Measurements from ENCODE around the gene FIGNL1. TPM values are rescaled to one million over a fixed set of nuclear protein-coding genes. Genes with fewer than 3 reads are reported as not detected.
"Not testable (repeated sequence)": the region's sequence is repeated elsewhere in the genome, so short reads cannot be mapped to it uniquely, and the experiment has no call there.

FIGNL1 gene
- total RNA-seq, 1 donor from 2014 or later: 12.4 TPM

GRCh38 chr7:50462361-50462760, 12.2 kb upstream of the FIGNL1 start:
- H3K4me3 ChIP-seq (ENCODE audit: low read depth, low read length): no peak overlapping the region
- TF ChIP-seq CTCF (IDR thresholded peaks at IDR 0.05; ENCODE audit: insufficient read depth, low read length, severe bottlenecking): no peak
- H3K36me3 ChIP-seq (ENCODE audit: control insufficient read depth, insufficient read depth, low read length): no peaks in the 10 kb centered on the region
- FAIRE-seq (no peak), DNase-seq (ENCODE audit: low read depth) (no peak)
- no peaks in the 10 kb centered on the region for H3K27me3 ChIP-seq (ENCODE audit: control insufficient read depth, insufficient read depth, low read length)

GRCh38 chr7:50461695-50462094, 11.5 kb upstream of the FIGNL1 start:
- Histone ChIP-seq H3K27me3 (ENCODE audit: control insufficient read depth, insufficient read depth, low read length) (no peaks in the 10 kb centered on the region), H3K4me3 (ENCODE audit: low read depth, low read length) (no peak overlapping the region), H3K36me3 (ENCODE audit: control insufficient read depth, insufficient read depth, low read length) (no peaks in the 10 kb centered on the region)
- DNase-seq (ENCODE audit: low read depth) (no peak), FAIRE-seq (no peak)
- TF ChIP-seq CTCF (IDR thresholded peaks at IDR 0.05; ENCODE audit: insufficient read depth, low read length, severe bottlenecking): no peak

GRCh38 chr7:50459183-50459582, 9.0 kb upstream of the FIGNL1 start:
- H3K27me3 ChIP-seq (ENCODE audit: control insufficient read depth, insufficient read depth, low read length); FAIRE-seq; H3K36me3 ChIP-seq (ENCODE audit: control insufficient read depth, insufficient read depth, low read length); H3K4me3 ChIP-seq (ENCODE audit: low read depth, low read length); DNase-seq (ENCODE audit: low read depth): not testable (repeated sequence)

- FAIRE-seq; H3K36me3 ChIP-seq (ENCODE audit: control insufficient read depth, insufficient read depth, low read length); H3K27me3 ChIP-seq (ENCODE audit: control insufficient read depth, insufficient read depth, low read length); H3K4me3 ChIP-seq (ENCODE audit: low read depth, low read length); DNase-seq (ENCODE audit: low read depth): not testable (repeated sequence)
These were observed 8.5 kb upstream of the FIGNL1 start for GRCh38 chr7:50458651-50459050.

GRCh38 chr7:50456371-50457123, 6.4 kb upstream of the FIGNL1 start:
- no peaks in the 10 kb centered on the region for H3K27me3 ChIP-seq (ENCODE audit: control insufficient read depth, insufficient read depth, low read length)
- TF ChIP-seq CTCF (IDR thresholded peaks at IDR 0.05; ENCODE audit: insufficient read depth, low read length, severe bottlenecking): no peak
- DNase-seq (ENCODE audit: low read depth) (no peak), FAIRE-seq (no peak)
- H3K36me3 ChIP-seq (ENCODE audit: control insufficient read depth, insufficient read depth, low read length): no peaks in the 10 kb centered on the region
- no peak overlapping the region for H3K4me3 ChIP-seq (ENCODE audit: low read depth, low read length)

GRCh38 chr7:50455658-50456057, 5.5 kb upstream of the FIGNL1 start:
- Histone ChIP-seq H3K4me3 (ENCODE audit: low read depth, low read length) (no peak overlapping the region), H3K36me3 (ENCODE audit: control insufficient read depth, insufficient read depth, low read length) (no peaks in the 10 kb centered on the region), H3K27me3 (ENCODE audit: control insufficient read depth, insufficient read depth, low read length) (no peaks in the 10 kb centered on the region)
- DNase-seq (ENCODE audit: low read depth): no peak
- TF ChIP-seq CTCF (IDR thresholded peaks at IDR 0.05; ENCODE audit: insufficient read depth, low read length, severe bottlenecking): no peak
- no peak for FAIRE-seq

- H3K27me3 ChIP-seq (ENCODE audit: control insufficient read depth, insufficient read depth, low read length): no peaks in the 10 kb centered on the region
- peak; percentile 62 for FAIRE-seq
- no peaks in the 10 kb centered on the region for H3K36me3 ChIP-seq (ENCODE audit: control insufficient read depth, insufficient read depth, low read length)
- no peak for DNase-seq (ENCODE audit: low read depth)
- no peak overlapping the region for H3K4me3 ChIP-seq (ENCODE audit: low read depth, low read length)
- no peak for TF ChIP-seq CTCF (IDR thresholded peaks at IDR 0.05; ENCODE audit: insufficient read depth, low read length, severe bottlenecking)
These were observed 4.8 kb upstream of the FIGNL1 start for GRCh38 chr7:50454968-50455367.

Measured in bronchial epithelial cell (primary cell).